22Rv1 (cell line): ENCODE measurements around the gene PCDH15.

Source experiments
- ZFX ChIP-seq: fragments of 450-650 bp; IDR thresholded peaks from 2 replicates; pipeline ENCODE4 v1.6.1; 2017; ENCODE audit warnings: antibody characterized with exemption, borderline replicate concordance
- TF ChIP-seq, protein P1 (sequence below): fragments of 450-650 bp; IDR thresholded peaks from 2 replicates; pipeline ENCODE4 v1.5.1; 2017; ENCODE audit warnings: mild to moderate bottlenecking

DNA sequence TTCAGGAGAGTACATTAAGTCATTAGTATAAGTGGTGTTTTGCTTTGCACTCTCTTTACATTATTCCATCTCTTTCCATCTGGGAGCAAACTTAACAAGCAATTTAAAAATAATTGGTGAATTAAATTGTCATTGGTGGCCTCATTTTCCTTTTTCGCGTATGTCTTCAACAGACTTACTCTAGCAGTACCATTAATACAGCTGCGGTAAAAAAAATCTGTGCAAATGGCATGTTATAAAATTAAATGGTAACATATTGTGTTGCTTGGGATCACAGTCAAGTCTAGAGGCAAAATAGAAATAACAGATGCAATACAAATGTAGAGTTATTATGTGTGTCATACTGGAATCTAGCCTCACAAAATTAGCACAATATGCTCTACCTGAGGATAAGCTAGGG is 322.4 kb downstream of the PCDH15 start:
- TF ChIP-seq, protein P1, sequence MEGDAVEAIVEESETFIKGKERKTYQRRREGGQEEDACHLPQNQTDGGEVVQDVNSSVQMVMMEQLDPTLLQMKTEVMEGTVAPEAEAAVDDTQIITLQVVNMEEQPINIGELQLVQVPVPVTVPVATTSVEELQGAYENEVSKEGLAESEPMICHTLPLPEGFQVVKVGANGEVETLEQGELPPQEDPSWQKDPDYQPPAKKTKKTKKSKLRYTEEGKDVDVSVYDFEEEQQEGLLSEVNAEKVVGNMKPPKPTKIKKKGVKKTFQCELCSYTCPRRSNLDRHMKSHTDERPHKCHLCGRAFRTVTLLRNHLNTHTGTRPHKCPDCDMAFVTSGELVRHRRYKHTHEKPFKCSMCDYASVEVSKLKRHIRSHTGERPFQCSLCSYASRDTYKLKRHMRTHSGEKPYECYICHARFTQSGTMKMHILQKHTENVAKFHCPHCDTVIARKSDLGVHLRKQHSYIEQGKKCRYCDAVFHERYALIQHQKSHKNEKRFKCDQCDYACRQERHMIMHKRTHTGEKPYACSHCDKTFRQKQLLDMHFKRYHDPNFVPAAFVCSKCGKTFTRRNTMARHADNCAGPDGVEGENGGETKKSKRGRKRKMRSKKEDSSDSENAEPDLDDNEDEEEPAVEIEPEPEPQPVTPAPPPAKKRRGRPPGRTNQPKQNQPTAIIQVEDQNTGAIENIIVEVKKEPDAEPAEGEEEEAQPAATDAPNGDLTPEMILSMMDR = no peak
- TF ChIP-seq ZFX = no peak
